Middle frontal gyrus (tissue), 1 donor: ENCODE measurements around the gene PTPRK.
"Not testable (repeated sequence)": the region's sequence is repeated elsewhere in the genome, so short reads cannot be mapped to it uniquely, and the experiment has no call there.

Source experiments
- DNase-seq: peaks from one replicate; pipeline ENCODE4 v3.0.0-alpha.2; 2015; ENCODE audit warnings: low spot score; ENCODE audit errors: extremely low spot score

PTPRK gene

GRCh38 chr6:128491610-128492206 is 28.7 kb downstream of the PTPRK start:
- DNase-seq, result no peak

- DNase-seq, result no peak
Observed at GRCh38 chr6:128491100-128491581, 29.3 kb downstream of the PTPRK start.

- no peak for DNase-seq
Observed at GRCh38 chr6:128487746-128488145, 32.7 kb downstream of the PTPRK start.

- no peak for DNase-seq
Observed at GRCh38 chr6:128487055-128487454, 33.3 kb downstream of the PTPRK start.

GRCh38 chr6:128486580-128486979 is 33.8 kb downstream of the PTPRK start:
- not testable (repeated sequence) for DNase-seq

GRCh38 chr6:128483472-128484135 is 36.8 kb downstream of the PTPRK start:
- no peak for DNase-seq

GRCh38 chr6:128482642-128483041 is 37.8 kb downstream of the PTPRK start:
- DNase-seq, result no peak

- DNase-seq, result no peak
Observed at GRCh38 chr6:128479991-128480390, 40.4 kb downstream of the PTPRK start.

- no peak for DNase-seq
Observed at GRCh38 chr6:128479048-128479666, 41.2 kb downstream of the PTPRK start.

GRCh38 chr6:128478230-128479047 is 42.0 kb downstream of the PTPRK start:
- DNase-seq, result no peak

GRCh38 chr6:128474933-128475332 is 45.5 kb downstream of the PTPRK start:
- DNase-seq, result no peak

GRCh38 chr6:128474481-128474880 is 45.9 kb downstream of the PTPRK start:
- DNase-seq, result no peak

- no peak for DNase-seq
Observed at GRCh38 chr6:128471907-128472306, 48.5 kb downstream of the PTPRK start.

GRCh38 chr6:128465368-128466343 is 54.7 kb downstream of the PTPRK start:
- no peak for DNase-seq

GRCh38 chr6:128464790-128465189 is 55.6 kb downstream of the PTPRK start:
- no peak for DNase-seq

- DNase-seq, result no peak
Observed at GRCh38 chr6:128463942-128464341, 56.5 kb downstream of the PTPRK start.

GRCh38 chr6:128461501-128461900 is 58.9 kb downstream of the PTPRK start:
- no peak for DNase-seq

- no peak for DNase-seq
Observed at GRCh38 chr6:128456510-128457230, 63.7 kb downstream of the PTPRK start.

- no peak for DNase-seq
Observed at GRCh38 chr6:128455959-128456358, 64.4 kb downstream of the PTPRK start.

- no peak for DNase-seq
Observed at GRCh38 chr6:128452713-128453112, 67.7 kb downstream of the PTPRK start.
